ENCODE results near the gene ERGIC3.
A peak's percentile ranks its signal among the peaks of the same experiment; 100 is the strongest.

The ERGIC3 gene

DNA sequence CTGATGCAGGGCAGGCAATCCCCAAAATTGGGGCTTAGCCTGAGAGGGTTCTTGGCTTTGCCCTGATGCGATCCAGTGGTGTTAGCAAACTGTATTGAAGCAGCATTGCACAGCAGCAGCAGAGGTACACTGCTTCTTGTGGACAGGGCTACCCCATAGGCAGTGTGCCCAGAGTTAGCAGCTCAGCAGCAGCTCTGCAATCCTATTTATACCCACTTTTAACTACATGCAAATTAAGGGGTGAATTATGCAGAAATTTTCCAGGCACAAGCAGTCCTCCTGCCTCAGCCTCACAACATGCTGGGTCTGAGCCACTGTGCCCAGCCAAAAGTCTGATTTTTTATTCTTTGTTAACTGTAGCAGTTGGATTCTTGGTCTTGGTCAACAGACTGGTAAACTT lies 16.2 kb upstream of the ERGIC3 start:
- no peak for DNase-seq (ENCODE audit: extremely low read depth, insufficient read length)
- Histone ChIP-seq H3K4me3 (replicated peaks; ENCODE audit: low read depth, low read length) (no peak overlapping the region), H3K36me3 (ENCODE audit: control insufficient read depth, insufficient read depth, low read length) (no peaks in the 10 kb centered on the region), H3K27me3 (replicated peaks; ENCODE audit: control insufficient read depth, insufficient read depth, low read length) (no peaks in the 10 kb centered on the region)
- TF ChIP-seq CTCF (IDR thresholded peaks at IDR 0.05; ENCODE audit: insufficient read depth, low read length, poor library complexity, severe bottlenecking) = no peak

GRCh38 chr20:35527122-35527769 lies 14.6 kb upstream of the ERGIC3 start:
- TF ChIP-seq CTCF (IDR thresholded peaks at IDR 0.05; ENCODE audit: insufficient read depth, low read length, poor library complexity, severe bottlenecking) = no peak
- H3K36me3 ChIP-seq (ENCODE audit: control insufficient read depth, insufficient read depth, low read length) = no peaks in the 10 kb centered on the region
- no peak for DNase-seq (ENCODE audit: extremely low read depth, insufficient read length)
- H3K27me3 ChIP-seq (replicated peaks; ENCODE audit: control insufficient read depth, insufficient read depth, low read length) = no peaks in the 10 kb centered on the region
- H3K4me3 ChIP-seq (replicated peaks; ENCODE audit: low read depth, low read length) = no peak overlapping the region

GRCh38 chr20:35529552-35529951 lies 12.3 kb upstream of the ERGIC3 start, which contains the start of gene C20orf173:
Gene C20orf173, minus strand, starts transcription at chr20:35529652. Its CDS starts 279 bp downstream, at chr20:35529373.
- Histone ChIP-seq H3K36me3 (ENCODE audit: control insufficient read depth, insufficient read depth, low read length) (no peaks in the 10 kb centered on the region), H3K4me3 (replicated peaks; ENCODE audit: low read depth, low read length) (no peak within 1 kb of the TSS), H3K27me3 (replicated peaks; ENCODE audit: control insufficient read depth, insufficient read depth, low read length) (no peaks in the 10 kb centered on the region)
- TF ChIP-seq CTCF (IDR thresholded peaks at IDR 0.05; ENCODE audit: insufficient read depth, low read length, poor library complexity, severe bottlenecking) = no peak
- DNase-seq (ENCODE audit: extremely low read depth, insufficient read length) = no peak

GRCh38 chr20:35539756-35540212 lies 2.1 kb upstream of the ERGIC3 start:
- Histone ChIP-seq H3K36me3 (ENCODE audit: control insufficient read depth, insufficient read depth, low read length) (no peaks in the 10 kb centered on the region; the same call in 1 of the 2 replicates), H3K4me3 (replicated peaks; ENCODE audit: low read depth, low read length) (no peak overlapping the region), H3K27me3 (replicated peaks; ENCODE audit: control insufficient read depth, insufficient read depth, low read length) (no peaks in the 10 kb centered on the region)
- no peak for TF ChIP-seq CTCF (IDR thresholded peaks at IDR 0.05; ENCODE audit: insufficient read depth, low read length, poor library complexity, severe bottlenecking)
- peak; percentile 85 for DNase-seq (ENCODE audit: extremely low read depth, insufficient read length)

- no peak for DNase-seq (ENCODE audit: extremely low read depth, insufficient read length)
- no peaks in the 10 kb centered on the region; the same call in none of the 2 replicates for H3K36me3 ChIP-seq (ENCODE audit: control insufficient read depth, insufficient read depth, low read length)
- peak overlapping the region; percentile 43 for H3K4me3 ChIP-seq (replicated peaks; ENCODE audit: low read depth, low read length)
- no peak for TF ChIP-seq CTCF (IDR thresholded peaks at IDR 0.05; ENCODE audit: insufficient read depth, low read length, poor library complexity, severe bottlenecking)
- H3K27me3 ChIP-seq (replicated peaks; ENCODE audit: control insufficient read depth, insufficient read depth, low read length) = no peaks in the 10 kb centered on the region
These were observed 628 bp upstream of the ERGIC3 start for GRCh38 chr20:35541118-35541782.

Data from GM06990 (cell line).